ENCODE data around the gene MMP2.

- TF ChIP-seq CTCF (conservative IDR thresholded peaks at IDR 0.05), result no peak
- no peak for TF ChIP-seq ZFX (IDR thresholded peaks at IDR 0.05)
Measured at GRCh38 chr16:55500530-55501011, 21.6 kb downstream of the MMP2 start.

All from C4-2B (cell line).